ENCODE results near the gene ARSB.
"Not testable (repeated sequence)": the region's sequence is repeated elsewhere in the genome, so short reads cannot be mapped to it uniquely, and the experiment has no call there.

Gene ARSB

DNA sequence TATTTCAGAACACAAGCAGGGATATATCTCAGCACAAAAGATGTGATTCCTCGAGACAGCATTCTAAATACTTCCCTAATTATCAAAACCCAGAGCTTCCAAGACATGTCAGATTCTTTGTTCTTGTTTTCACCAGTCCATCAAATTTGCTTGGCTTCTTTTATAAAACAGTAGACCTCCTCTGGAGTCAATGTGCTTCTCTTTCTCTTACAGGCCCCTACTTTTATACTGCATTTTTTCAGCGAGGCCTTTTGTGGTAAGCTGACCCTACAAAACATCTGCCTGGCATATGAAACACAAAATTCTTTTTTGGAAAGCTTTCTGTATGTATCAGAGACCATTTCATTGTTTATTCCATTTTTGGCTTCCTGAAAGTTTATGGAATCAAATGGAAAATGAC is 81.8 kb downstream of the ARSB start:
- no peak for DNase-seq (ENCODE audit: low read depth in 2 of 2)

DNA sequence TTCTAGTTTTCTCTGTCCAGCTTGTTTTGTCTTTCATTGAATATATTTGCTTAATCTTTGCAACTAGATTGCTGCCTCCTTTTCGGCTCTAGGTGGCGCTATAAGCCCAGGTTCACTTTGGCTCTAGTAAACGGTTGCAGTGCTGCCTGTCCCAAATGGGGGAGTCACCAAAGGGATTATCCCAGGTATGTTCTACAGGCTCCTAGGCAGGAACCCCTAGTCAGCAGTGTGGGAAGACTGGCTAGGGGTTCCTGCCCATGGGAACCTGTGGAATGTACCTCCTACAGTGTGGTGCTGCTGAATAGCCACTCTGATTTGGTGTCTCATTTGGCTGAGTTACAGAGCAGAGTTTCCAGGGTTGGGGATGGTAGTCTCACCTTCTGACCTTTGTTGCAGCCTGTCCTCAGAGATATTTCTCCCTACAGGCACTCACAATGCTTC is 85.2 kb downstream of the ARSB start:
- DNase-seq (ENCODE audit: low read depth in 2 of 2), result peak in 1 of 2 experiments; percentile 41

- peak; percentile 62 to 63 for DNase-seq (ENCODE audit: low read depth in 2 of 2)
Measured at GRCh38 chr5:78896132-78896531, 89.0 kb downstream of the ARSB start.

DNA sequence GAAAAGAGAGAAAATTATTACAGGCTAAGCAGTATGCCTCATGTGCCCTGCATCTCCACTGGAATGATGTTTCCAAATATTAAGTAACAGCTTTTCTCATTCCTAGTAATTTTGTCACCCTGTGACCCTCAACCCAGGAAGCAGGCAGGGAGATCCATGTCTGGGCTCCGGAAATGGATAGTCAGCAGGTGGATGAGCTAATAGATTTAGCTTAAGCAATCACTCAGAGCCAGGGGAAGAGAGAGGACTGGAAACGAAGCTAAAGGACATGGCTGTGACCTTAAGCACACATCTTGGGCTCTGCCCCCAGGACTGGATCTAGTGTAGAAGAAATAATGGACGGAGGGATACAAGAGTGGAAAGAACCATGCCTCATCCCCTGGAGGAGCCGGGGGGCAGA is 89.5 kb downstream of the ARSB start:
- DNase-seq (ENCODE audit: low read depth in 2 of 2), result no peak

DNA sequence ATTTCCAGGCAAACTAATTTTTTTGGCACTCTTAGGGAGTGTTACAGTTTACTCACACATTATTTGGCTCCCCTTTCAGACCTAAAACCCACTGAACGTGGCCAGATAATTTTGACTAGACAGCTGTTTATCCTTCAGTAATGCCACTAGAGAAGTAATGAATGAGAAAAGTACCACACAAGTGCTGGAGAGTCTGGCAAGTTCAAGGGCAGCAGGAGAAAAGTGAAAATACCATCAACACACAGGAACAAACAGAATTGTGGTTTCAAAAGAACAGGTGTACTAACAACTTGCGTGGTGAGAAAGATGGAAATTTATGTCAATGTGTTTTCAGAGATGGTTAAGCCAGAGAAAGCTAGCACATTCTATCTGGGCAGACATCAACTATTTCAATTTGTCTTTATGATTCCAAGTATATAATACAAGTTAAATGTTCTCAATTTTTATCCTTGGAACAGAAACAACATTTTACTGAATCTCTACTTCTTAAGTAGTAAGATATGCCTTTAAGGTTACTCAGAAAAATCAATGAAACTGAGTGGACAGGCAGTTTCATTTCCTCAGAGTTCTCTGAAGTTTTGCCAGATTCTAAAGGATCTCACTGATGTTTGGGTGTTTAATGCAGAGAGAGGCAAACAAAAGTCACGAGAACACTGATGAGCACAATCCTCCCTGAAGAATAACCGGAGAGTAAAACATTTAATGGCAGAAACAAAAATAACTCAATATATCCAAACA is 91.0 kb downstream of the ARSB start:
- no peak for DNase-seq (ENCODE audit: low read depth in 2 of 2)

GRCh38 chr5:78890667-78891379 is 94.3 kb downstream of the ARSB start:
- no peak for DNase-seq (ENCODE audit: low read depth in 2 of 2)

GRCh38 chr5:78889369-78890140 is 95.6 kb downstream of the ARSB start:
- DNase-seq (ENCODE audit: low read depth in 2 of 2), result no peak

DNA sequence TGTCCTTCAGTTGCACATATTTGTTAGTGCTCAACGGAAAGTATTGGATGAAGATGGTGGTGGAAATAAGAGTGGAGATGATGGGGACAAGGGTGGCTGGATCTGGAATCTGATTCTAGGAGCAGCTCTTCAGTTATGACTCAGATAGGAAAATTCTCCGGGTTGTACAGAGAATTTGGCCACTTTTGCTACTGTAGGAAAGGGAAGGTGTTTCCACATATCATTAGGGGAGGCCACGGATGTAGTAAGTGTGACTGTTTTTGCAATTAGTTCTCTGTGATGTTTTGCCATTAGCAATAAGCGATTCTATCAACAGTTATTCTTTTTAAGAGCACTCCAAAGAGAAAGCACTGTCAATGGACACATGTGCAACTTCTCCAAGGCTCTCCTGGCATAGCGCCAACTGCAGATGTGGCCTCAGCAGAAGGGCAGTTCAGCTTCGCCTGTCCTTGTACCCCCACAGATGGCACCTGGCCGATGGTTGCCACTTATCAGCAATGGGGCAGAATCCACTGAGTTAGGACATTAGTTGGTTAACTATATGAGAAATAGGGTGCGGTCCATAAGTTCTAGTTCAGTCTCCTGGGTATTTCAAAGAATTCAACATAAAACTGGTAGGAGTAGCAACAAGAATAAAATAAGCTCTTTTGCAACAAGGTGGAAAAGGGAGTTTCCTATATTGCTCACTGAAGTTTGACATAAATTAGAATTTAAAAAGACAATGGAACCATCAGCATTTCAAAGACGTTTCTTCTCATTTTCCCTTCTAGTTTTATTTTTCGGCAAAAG is 96.3 kb downstream of the ARSB start:
- no peak for DNase-seq (ENCODE audit: low read depth in 2 of 2)

GRCh38 chr5:78887384-78888118 is 97.6 kb downstream of the ARSB start:
- DNase-seq (ENCODE audit: low read depth in 2 of 2), result no peak

DNA sequence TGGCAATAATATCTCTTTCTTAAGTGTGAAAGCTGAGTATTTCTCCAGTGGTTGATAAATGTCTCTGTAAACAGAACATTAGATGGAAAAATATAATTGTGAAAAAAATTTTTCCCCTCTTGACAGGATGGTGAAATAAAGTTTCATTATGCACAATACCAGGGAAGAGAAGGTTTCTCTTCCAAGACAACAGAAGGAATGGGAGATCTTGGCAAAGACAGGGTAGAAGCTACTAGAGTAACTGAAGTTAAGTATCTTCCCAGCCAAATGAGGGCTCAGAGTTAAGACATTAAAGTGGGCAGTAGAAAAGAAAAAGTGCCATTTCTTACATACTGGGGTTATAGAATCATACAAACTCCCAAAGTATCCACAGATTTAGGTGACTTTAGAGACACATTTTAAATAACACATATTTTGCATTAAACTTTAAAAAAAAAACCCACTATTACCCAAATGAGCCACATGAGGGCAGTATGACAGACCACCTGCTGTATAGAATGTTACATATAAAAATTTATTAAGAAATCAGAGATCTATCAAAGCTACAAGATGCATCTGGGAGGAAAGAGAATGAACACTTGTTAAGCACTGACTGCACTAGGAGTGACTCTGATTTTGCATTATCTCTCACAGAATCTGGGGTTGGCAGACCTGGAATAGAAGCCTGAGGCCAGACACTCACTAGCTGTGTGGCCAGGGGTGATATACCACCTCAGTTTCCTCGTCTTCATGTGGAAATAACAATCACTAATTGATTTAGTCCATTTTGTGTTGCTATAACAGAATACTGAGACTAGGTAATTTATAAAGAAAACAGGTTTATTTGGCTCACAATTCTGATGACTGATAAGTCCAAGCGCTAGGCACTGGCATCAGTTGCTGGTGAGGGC is 98.5 kb downstream of the ARSB start:
- DNase-seq (ENCODE audit: low read depth in 2 of 2), result no peak

DNA sequence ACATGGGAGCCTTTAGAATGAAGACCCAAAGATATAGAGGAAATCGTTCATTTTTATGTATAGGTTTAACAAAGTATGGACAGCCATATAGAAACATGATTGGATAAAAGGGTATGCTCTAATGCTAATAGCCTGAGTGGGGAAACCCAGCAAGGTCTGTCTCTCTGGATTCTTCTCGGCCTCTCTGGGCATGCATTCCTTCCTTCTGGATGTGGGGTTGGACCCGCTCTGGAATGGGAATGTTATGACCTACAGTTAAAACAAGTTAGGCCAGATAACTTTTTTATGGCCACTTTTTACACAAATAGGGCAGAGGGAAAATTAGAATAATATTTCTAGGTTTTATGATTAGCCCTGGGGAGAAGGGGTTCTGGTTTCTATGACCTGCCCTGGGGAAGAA is 103.2 kb downstream of the ARSB start:
- no peak for DNase-seq (ENCODE audit: low read depth in 2 of 2)

DNA sequence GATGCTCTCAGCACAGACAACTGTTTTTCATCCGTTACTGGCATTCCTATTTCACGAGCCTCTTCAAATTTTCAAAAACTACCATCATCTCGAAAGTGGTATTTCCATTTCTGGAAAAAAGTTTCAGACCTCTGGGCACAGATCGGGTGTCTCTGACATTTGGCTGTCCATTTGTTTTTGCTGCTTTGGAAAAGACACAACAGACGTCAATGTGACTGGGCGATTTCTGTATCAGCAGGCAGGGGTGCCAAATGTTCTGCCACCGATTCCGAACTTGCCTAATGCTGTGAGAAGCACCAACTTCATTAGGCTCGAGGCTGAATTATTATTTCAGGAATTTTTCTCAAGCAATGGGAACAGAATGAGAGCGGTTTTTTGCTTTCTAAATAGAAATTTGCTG is 105.6 kb downstream of the ARSB start:
- no peak for DNase-seq (ENCODE audit: low read depth in 2 of 2)

DNA sequence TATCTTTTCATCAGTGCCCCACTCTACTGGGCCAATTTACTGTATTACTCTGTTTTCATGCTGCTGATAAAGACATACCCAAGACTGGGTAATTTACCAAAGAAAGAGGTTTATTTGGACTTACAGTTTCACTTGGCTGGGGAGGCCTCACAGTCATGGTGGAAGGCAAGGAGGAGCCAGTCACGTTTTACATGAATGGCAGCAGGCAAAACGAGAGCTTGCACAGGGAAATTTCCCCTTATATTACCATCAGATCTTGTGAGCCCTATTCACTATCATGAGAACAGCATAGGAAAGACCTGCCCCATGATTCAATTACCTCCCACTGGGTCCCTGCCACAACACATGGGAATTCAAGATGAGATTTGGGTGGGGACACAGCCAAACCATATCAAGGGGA is 119.0 kb downstream of the ARSB start:
- DNase-seq (ENCODE audit: low read depth in 2 of 2), result not testable (repeated sequence)

DNA sequence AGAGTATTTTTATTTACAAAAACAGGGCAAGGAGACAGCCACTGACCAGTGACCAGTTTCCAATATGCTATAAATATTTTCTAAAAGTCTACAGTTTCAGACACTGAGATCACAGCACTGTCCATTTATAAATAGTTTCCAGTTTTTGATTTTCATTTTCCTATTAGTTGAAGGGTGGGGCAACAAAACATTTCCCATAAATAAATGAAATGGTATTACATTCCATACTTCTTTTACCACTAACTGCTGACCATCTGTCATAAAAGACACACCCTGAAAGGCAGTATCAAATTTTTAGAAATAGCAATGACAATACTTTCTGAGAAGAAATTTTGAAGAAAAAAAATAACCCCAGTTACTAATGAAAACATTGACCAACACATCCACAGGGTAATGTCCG is 126.7 kb downstream of the ARSB start:
- DNase-seq (ENCODE audit: low read depth in 2 of 2), result no peak

- no peak for DNase-seq (ENCODE audit: low read depth in 2 of 2)
Measured at GRCh38 chr5:78855026-78855425, 130.1 kb downstream of the ARSB start.

- not testable (repeated sequence) for DNase-seq (ENCODE audit: low read depth in 2 of 2)
Measured at GRCh38 chr5:78851891-78852290, 133.2 kb downstream of the ARSB start.

DNA sequence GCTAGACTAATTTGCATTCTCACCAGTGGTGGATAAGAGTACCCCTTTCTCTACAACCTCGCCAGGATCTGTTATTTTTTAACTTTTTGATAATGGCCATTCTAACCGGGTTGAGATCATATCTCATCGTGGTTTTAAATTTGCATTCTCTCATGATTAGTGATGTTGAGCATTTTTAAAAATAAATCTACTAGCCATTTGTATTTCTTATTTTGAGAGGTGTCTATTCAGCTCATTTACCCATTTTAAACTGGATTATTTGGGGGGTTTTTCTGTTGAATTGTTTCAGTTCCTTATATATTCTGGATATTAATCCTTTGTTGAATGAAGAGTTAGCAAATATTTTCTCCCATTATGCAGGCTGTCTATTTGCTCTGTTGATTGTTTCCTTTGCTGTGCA is 139.6 kb downstream of the ARSB start:
- DNase-seq (ENCODE audit: low read depth in 2 of 2), result no peak

DNA sequence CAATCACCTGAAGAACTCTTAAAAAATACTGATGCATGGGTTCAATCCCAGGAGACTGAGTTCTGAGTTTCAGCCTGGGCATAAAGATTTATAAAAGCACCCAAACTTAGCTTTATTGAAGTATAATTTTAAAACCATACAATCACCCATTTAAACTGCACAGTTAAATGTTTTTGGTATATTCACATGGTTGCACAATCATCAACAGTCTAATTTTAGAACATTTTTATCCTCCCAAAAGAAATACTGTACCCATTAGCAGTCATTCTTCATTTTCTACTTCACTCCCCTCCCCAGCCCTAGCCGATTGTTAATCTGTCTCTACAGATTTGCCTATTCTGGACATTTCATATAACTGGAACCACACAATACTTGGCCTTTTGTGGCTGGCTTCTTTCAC is 141.7 kb downstream of the ARSB start:
- DNase-seq (ENCODE audit: low read depth in 2 of 2), result no peak

DNA sequence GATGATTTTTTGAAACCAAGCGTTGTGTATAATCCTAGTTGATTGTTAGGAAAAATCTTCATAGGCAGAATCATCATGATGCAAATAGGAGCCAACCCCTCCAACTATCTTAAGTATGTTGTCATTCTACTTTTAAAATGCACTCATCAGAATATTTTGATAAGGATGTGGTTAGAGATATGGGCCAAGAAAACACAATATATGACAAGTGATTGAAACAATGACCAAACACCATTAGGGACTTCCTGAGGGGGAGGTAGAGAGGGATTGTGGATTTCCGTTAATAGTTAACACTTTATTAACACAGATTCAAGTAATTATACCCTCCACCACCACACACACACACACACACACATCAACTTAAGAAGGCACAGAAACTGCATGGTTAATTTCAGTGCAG is 143.3 kb downstream of the ARSB start:
- no peak for DNase-seq (ENCODE audit: low read depth in 2 of 2)

DNA sequence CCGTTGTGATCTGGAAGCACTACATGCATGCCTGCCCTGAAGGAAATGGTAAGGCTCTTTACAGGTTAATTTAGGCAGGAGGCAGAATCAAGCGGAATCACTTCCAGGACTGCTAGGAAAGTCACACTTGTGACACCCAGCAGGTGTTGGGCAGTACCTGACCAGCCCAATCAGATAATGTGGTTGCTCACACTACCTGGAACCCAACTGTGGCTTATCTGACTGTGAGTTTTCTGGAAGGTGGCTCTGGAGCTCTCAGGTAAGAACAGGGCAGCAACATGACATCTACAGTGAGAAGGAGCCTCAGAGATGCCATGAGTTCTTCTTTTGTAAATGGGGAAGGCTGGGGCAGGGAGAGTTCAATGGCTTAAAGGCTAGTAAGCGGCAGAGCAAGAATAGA is 146.4 kb downstream of the ARSB start:
- no peak for DNase-seq (ENCODE audit: low read depth in 2 of 2)

Data from fibroblast of skin of left quadriceps (primary cell).